HG02885 (cell line): ENCODE measurements around the gene PARP4.
"Not testable (repeated sequence)": the region's sequence is repeated elsewhere in the genome, so short reads cannot be mapped to it uniquely, and the experiment has no call there.

ENCODE experiments used
- ATAC-seq: cut with Tn5 transposase; IDR thresholded peaks from one replicate; pipeline ENCODE4 v1.9.1; 2021; ENCODE audit warnings: mild to moderate bottlenecking; ENCODE audit not compliant: unreplicated experiment, poor library complexity

Gene PARP4

GRCh38 chr13:24381541-24382265 lies 130.9 kb downstream of the PARP4 start:
- ATAC-seq: no peak

GRCh38 chr13:24380881-24381280 lies 131.7 kb downstream of the PARP4 start:
- not testable (repeated sequence) for ATAC-seq

DNA sequence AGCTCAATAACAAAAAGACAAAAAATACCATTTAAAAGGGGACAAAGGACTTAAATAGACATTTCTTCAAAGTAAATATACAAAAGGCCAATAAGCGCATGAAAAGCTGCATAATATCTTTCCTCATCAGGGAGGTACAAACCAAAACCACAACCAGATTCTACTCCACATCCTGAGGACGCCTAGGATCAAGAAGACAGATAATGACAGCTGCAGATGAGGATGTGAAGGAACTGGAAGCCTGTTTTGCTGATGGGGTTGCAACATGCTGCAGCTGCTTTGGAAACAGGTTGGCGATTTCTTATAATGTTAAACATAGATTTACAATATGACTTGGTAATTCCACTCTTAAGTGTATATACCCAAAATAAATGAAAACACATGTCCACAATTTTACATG lies 132.4 kb downstream of the PARP4 start:
- not testable (repeated sequence) for ATAC-seq

GRCh38 chr13:24371273-24371672 lies 141.3 kb downstream of the PARP4 start:
- ATAC-seq: not testable (repeated sequence)
